Activated naive CD4-positive, alpha-beta T cell treated with anti-CD3 and anti-CD28 coated beads for 36 hours (primary cell): ENCODE measurements around the gene UBE2H. TPM values are rescaled to one million over a fixed set of nuclear protein-coding genes. Genes with fewer than 3 reads are reported as not detected.
"Not testable (repeated sequence)": the region's sequence is repeated elsewhere in the genome, so short reads cannot be mapped to it uniquely, and the experiment has no call there.

Experiments
- CTCF ChIA-PET: fragments of 350-600 bp; sonication (Branson Sonifier 250); formaldehyde crosslinking; loops from one replicate; lab custom pipeline; 2021; ENCODE audit warnings: antibody characterized with exemption; lab: Charles Lee
- DNase-seq: peaks from one replicate; pipeline ENCODE4 v3.0.0-alpha.2; 2020
- H3K27ac Mint-ChIP-seq: one replicate; pipeline ENCODE4 v1.8.0; 2021; ENCODE audit warnings: mild to moderate bottlenecking, mixed read lengths
- H3K27me3 Mint-ChIP-seq: one replicate; pipeline ENCODE4 v1.8.0; 2021; ENCODE audit warnings: low read depth, mixed read lengths
- H3K36me3 Mint-ChIP-seq: one replicate; pipeline ENCODE4 v1.8.0; 2021; ENCODE audit warnings: low read depth, mixed read lengths
- H3K4me1 Mint-ChIP-seq: one replicate; pipeline ENCODE4 v1.8.0; 2021; ENCODE audit warnings: low read depth, mixed read lengths
- H3K4me3 Mint-ChIP-seq: one replicate; pipeline ENCODE4 v1.8.0; 2021; ENCODE audit warnings: mild to moderate bottlenecking, moderate library complexity, mixed read lengths
- H3K9me3 Mint-ChIP-seq: one replicate; pipeline ENCODE4 v1.8.0; 2021; ENCODE audit warnings: mixed read lengths
- intact Hi-C: fragments of 100-400 bp; cut with micrococcal nuclease; formaldehyde crosslinking; loops from one replicate; pipeline ENCODE4 v1.15.1; 2023
- total RNA-seq, 2 experiments: library from RNA; stranded (reverse); gene quantifications; one replicate each; pipeline ENCODE4 v1.2.3, GENCODE V29; 2021

The UBE2H gene
- total RNA-seq, 2 experiments from 2014 or later: 33.4 to 37.6 TPM

DNA sequence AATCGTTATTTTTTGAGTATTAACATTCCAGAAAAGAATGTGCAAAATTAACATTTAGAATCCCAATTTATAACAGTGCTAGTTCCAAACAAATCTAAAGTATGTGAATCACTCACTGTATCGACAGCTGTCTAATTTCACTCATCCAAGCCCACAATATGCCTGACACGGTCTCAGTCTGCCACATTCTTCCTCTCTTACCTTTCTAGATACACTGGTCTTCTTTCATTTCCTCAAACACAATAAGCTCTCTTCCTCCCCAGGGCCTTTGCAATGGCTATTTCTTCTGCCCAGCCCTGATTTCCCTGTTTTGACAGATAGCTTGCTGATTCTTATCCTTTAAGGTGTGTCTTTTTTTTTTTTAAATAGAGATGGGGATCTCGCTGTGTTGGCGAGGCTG lies 48.8 kb downstream of the UBE2H start:
- peaks cover 8% of the 10 kb centered on the region for H3K36me3 Mint-ChIP-seq
- intact Hi-C loops: no loop called here
- no peak for DNase-seq
- H3K27ac Mint-ChIP-seq: no peak overlapping the region
- no peaks in the 10 kb centered on the region for H3K27me3 Mint-ChIP-seq
- H3K4me1 Mint-ChIP-seq: peaks cover 67% of the 10 kb centered on the region
- H3K9me3 Mint-ChIP-seq: no peaks in the 10 kb centered on the region
- H3K4me3 Mint-ChIP-seq: no peak overlapping the region
- CTCF ChIA-PET: interaction anchor here (0.9 kb wide), 1 partner anchor 16 kb away, joined by 4 read pairs; no protein-coding TSS in a partner anchor

DNA sequence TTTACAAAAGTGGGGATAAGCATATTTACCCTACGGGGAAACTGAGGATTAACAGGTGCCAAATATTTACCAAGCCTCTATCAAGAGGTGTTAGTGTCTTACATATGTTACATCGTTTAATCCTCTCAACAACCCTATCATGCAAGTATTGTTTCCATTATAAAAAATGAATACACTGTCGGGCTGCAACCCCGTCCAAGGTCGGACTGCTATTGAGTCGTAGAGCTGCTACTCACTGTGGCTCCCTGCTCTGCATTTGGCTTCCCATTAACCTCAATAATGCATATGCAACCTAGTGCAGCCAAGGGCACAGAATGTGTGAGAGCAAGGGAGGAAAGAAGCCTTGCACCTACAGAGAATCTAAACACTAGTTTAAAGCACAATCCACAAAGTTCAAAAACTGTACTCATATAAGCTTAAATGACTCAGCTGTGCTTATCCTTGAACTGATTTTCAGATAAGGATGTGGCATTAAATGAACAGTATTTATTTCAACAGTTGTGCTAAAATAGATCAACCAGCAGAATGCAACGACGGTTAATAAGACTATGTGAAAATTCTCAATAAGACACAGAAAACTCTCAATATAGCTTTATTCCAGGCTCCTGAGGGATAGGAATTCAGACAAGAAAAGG lies 49.9 kb downstream of the UBE2H start:
- intact Hi-C loops: no loop called here
- Mint-ChIP-seq H3K27ac (no peak overlapping the region), H3K4me1 (peaks cover 66% of the 10 kb centered on the region), H3K9me3 (no peaks in the 10 kb centered on the region), H3K36me3 (peaks cover 8% of the 10 kb centered on the region), H3K27me3 (no peaks in the 10 kb centered on the region), H3K4me3 (no peak overlapping the region)
- no peak for DNase-seq
- CTCF ChIA-PET: interaction anchor here (0.6 to 0.9 kb wide), 3 partner anchors 13 to 30 kb away, joined by 3 to 4 read pairs (median 3); no protein-coding TSS in a partner anchor

DNA sequence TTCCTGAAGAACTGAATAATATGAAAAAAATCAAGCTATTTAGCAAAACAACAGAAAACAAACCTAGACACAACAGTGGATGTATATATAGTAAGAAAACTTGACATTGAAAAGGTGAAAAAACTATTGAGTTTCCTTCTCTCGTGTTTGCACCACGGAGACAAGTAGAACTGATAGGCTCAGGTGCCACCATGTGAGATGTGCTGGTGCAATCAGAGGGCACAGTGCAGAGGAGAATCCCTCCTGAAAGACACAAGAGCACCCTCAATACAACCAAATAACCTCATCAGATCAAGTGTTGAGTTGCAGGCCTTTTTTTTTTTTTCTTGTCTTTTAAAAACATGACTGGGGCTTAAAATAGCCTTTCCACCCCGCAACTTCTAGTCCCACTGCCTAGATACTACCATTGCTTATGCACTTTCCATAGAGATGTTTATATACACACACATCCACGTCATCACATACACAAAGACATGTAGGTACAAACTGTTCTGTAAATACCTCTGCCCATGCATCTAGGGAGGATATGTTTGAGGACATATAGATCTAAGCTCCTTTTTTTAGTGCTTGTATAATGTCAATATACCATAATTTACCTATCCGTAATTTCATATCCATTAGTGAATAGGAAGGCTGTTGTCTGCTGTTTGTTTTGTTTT lies 54.1 kb downstream of the UBE2H start:
- Mint-ChIP-seq H3K27me3 (no peaks in the 10 kb centered on the region), H3K27ac (no peak overlapping the region), H3K4me3 (no peak overlapping the region), H3K4me1 (peaks cover 31% of the 10 kb centered on the region), H3K9me3 (no peaks in the 10 kb centered on the region), H3K36me3 (no peaks in the 10 kb centered on the region)
- intact Hi-C loops: no loop called here
- CTCF ChIA-PET: interaction anchor here (1.3 kb wide), 1 partner anchor 48 kb away, joined by 3 read pairs; no protein-coding TSS in a partner anchor
- DNase-seq: no peak

DNA sequence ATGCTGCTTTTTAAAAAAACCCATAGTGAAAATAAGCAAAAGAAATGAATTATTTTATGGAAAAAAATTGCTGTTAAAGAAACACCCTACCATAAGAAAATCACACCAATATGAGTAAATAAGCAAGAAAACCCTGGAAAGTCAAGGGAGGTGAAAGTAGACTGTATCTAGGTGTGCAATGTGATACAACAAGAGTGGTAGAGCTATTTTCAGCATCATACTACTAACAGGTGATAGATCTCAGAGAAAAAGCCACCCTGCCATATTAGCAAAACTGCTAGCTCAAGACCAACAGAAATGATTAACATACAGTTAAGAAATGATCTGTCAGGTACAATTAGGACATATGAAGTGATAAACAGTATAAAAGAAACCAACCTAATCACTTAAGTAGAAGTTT lies 54.8 kb downstream of the UBE2H start:
- H3K27me3 Mint-ChIP-seq: no peaks in the 10 kb centered on the region
- intact Hi-C loops: no loop called here
- no peak overlapping the region for H3K4me3 Mint-ChIP-seq
- CTCF ChIA-PET: interaction anchor here (1.3 kb wide), 1 partner anchor 48 kb away, joined by 3 read pairs; no protein-coding TSS in a partner anchor
- no peaks in the 10 kb centered on the region for H3K9me3 Mint-ChIP-seq
- peaks cover 29% of the 10 kb centered on the region for H3K4me1 Mint-ChIP-seq
- no peak for DNase-seq
- H3K36me3 Mint-ChIP-seq: no peaks in the 10 kb centered on the region
- H3K27ac Mint-ChIP-seq: no peak overlapping the region

DNA sequence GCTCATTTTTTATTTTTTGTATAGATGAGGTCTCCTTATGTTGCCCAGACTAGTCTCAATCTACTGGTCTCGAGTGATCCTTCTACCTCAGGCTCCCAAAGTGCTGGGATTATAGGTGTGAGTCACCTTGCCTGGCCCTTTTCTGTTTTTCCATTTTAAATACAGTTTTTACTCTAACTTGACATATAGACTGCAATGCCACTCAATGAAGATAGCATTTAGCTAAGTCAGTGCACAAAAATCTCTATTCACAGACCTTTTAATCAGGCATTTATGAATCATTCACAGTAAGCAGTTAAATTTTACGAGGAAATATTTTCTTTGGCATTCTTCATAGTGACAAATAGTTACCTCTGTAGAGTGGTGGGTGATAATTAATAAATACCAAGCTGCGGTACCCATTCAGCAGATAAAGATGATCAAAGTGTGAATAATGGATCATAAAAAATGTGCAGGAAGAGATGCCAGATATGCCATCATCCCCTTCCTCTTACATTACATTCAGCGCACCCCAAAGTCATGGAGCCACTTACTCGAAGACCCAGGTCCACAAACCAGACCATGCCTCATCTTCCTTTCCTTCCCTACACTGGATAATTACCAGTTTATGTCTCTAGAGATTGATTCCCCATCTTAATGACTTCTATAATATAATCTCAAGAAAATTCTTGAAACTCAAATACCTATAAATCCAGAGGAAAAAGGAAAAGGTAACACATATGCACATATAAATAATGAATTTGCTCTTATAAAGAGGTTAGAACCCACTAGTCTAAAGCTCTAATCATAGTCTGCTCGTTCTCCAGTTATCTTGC lies 56.0 kb downstream of the UBE2H start:
- no peaks in the 10 kb centered on the region for H3K27me3 Mint-ChIP-seq
- no peaks in the 10 kb centered on the region for H3K9me3 Mint-ChIP-seq
- CTCF ChIA-PET: no interaction called here
- no peak overlapping the region for H3K27ac Mint-ChIP-seq
- no peak overlapping the region for H3K4me3 Mint-ChIP-seq
- peaks cover 26% of the 10 kb centered on the region for H3K4me1 Mint-ChIP-seq
- intact Hi-C loops: no loop called here
- DNase-seq: no peak
- no peaks in the 10 kb centered on the region for H3K36me3 Mint-ChIP-seq

DNA sequence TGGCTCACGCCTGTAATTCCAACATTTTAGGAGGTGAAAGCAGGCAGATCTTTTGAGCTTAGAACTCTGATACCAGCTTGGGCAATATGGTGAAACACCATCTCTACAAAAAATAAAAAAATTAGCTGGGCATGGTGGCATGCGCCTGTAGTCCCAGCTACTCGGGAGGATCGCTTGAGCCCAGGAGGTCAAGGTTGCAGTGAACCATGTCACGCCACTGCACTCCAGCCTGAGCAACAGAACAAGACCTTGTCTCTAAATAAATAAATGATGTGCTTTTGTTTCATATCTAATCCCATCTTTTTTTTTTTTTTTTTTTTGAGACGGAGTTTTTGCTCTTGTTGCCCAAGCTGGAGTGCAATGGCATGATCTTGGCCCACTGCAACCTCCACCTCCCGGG lies 58.6 kb downstream of the UBE2H start:
- H3K4me3 Mint-ChIP-seq, H3K9me3 Mint-ChIP-seq, H3K27ac Mint-ChIP-seq, H3K27me3 Mint-ChIP-seq, DNase-seq, H3K36me3 Mint-ChIP-seq: not testable (repeated sequence)
- intact Hi-C loops: loop anchor here (2.0 kb wide), 1 partner anchor 15 kb away; no protein-coding TSS in a partner anchor
- CTCF ChIA-PET: interaction anchor here (0.7 to 1.1 kb wide), 3 partner anchors 11 to 937 kb away, joined by 3 read pairs; no protein-coding TSS in a partner anchor
- peaks cover 15% of the 10 kb centered on the region for H3K4me1 Mint-ChIP-seq

DNA sequence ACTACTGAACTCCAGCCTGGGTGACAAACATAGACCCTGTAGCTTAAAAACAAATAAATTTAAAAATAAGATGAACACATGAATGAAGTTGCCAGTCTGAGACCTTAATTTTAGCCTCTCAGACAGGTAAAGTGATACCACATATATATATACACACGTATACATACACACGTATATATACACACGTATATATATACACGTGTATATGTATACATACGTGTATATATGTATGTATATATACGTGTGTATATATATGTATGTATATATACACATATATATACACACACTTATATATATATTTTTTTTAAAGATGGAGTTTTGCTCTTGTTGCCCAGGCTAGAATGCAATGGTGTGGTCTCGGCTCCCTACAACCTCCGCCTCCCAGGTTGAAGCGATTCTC lies 62.7 kb downstream of the UBE2H start:
- intact Hi-C loops: no loop called here
- H3K27me3 Mint-ChIP-seq: no peaks in the 10 kb centered on the region
- DNase-seq: no peak
- H3K9me3 Mint-ChIP-seq: no peaks in the 10 kb centered on the region
- CTCF ChIA-PET: no interaction called here
- no peak overlapping the region for H3K27ac Mint-ChIP-seq
- H3K4me1 Mint-ChIP-seq: peaks cover 5% of the 10 kb centered on the region
- H3K4me3 Mint-ChIP-seq: no peak overlapping the region
- H3K36me3 Mint-ChIP-seq: no peaks in the 10 kb centered on the region

DNA sequence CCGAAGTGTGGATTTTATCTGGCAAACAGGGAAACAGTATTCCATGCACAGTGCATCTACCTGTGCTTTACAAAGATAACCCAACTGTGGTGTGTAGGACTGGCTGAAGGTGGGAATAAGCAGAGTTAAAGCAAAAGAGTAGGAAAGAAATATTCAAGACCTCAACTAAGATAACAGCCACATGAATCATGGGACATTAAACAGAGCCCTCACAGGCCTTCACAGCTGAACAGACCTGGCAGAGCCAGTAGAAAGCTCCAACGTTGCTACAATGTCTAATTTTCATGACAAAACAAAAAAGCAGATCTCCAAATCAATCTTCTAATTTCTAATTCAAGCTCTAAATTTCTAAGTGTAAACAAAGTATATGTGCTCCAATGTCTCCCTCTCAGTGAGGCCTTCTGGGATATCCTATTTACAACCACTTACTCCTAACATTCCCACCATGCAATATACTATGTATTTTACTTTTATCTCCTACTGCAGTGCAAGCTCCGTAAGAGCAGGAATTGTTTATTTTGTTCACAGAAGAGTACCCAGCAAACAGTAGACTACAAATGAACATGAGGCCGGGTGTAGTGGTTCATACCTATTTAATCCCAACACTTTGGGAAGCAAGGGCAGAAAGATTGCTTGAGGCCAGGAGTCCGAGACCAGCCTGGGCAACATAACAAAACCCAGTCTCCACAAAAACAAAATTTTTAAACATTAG lies 63.5 kb downstream of the UBE2H start:
- H3K36me3 Mint-ChIP-seq: no peaks in the 10 kb centered on the region
- no peak for DNase-seq
- H3K4me3 Mint-ChIP-seq: no peak overlapping the region
- peaks cover 5% of the 10 kb centered on the region for H3K4me1 Mint-ChIP-seq
- CTCF ChIA-PET: no interaction called here
- H3K27me3 Mint-ChIP-seq: no peaks in the 10 kb centered on the region
- intact Hi-C loops: no loop called here
- no peaks in the 10 kb centered on the region for H3K9me3 Mint-ChIP-seq
- no peak overlapping the region for H3K27ac Mint-ChIP-seq

DNA sequence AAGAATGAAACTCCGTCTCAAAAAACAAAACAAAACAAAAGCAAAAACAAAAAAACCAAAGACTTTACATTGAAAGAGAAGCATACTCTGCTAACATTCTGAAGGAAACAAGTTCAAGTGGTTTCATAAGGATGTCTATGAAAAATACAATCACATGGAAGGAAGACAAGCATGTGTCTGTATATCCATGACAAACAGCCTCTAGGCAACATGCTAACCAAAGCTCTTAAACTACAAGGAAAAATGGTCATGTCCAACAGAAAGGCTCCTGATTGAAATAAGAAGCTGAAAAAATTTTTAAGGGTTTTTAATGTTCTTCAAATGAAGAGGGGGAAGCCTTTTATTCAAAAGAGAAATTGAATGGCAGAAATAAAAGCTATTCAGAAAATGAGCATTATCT lies 64.9 kb downstream of the UBE2H start:
- CTCF ChIA-PET: interaction anchor here (0.6 kb wide), 1 partner anchor 185 kb away, joined by 4 read pairs; no protein-coding TSS in a partner anchor
- peaks cover 3% of the 10 kb centered on the region for H3K4me1 Mint-ChIP-seq
- H3K27ac Mint-ChIP-seq: no peak overlapping the region
- intact Hi-C loops: no loop called here
- no peaks in the 10 kb centered on the region for H3K27me3 Mint-ChIP-seq
- no peak overlapping the region for H3K4me3 Mint-ChIP-seq
- H3K36me3 Mint-ChIP-seq: no peaks in the 10 kb centered on the region
- DNase-seq: no peak
- H3K9me3 Mint-ChIP-seq: no peaks in the 10 kb centered on the region

DNA sequence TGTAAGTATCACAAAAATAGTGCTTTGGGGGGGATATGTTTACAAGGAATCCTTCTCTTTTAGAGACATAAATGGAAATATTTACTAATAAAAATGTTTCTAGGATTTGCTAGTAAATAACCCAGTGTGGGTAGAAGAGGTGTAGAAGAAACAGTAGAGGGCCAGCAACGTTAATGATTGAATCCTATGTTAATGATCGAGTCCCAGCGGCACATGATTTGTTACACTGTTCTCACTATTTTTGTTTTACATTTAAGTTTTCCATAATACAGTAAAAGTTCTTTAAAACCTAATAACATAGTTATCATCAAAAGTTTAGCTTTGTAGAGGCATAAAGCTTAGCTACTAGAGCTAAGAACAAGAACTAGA lies 66.0 kb downstream of the UBE2H start:
- no peaks in the 10 kb centered on the region for H3K9me3 Mint-ChIP-seq
- no peak overlapping the region for H3K4me3 Mint-ChIP-seq
- CTCF ChIA-PET: interaction anchor here (0.7 kb wide), 1 partner anchor 47 kb away, joined by 3 read pairs; no protein-coding TSS in a partner anchor
- peaks cover 3% of the 10 kb centered on the region for H3K4me1 Mint-ChIP-seq
- no peaks in the 10 kb centered on the region for H3K36me3 Mint-ChIP-seq
- no peaks in the 10 kb centered on the region for H3K27me3 Mint-ChIP-seq
- H3K27ac Mint-ChIP-seq: no peak overlapping the region
- no peak for DNase-seq
- intact Hi-C loops: no loop called here

DNA sequence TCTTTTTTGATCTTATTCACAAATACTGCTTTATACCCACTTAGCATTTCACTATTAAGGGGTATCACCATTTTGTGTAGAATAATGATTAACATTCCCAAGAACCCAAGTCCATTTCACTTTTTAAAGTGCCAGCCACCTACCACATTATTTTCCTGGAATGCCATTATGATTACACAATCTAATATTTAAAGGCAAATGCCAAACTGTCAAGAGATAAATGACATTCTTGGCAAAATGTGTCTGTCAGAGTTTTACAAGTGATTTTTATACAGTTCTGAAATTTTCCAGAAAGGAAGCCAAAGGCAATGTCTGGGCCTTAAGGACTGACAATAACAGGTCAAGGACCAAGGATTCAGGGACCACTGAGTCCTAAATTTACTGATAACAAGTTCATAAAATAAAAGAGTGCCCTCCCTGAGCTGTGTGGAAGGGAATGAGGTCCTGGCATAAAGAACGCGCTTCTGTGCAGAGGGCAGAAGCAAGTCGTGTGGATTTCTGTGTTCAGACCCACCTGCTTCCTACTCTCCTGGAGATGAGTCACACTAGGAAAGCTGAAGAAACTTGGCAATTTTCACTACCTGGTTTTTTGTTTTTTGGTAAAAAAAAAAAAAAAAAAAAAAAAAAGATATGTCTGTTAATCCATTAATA lies 66.5 kb downstream of the UBE2H start:
- H3K36me3 Mint-ChIP-seq: no peaks in the 10 kb centered on the region
- no peaks in the 10 kb centered on the region for H3K9me3 Mint-ChIP-seq
- H3K27ac Mint-ChIP-seq: no peak overlapping the region
- DNase-seq: no peak
- no peaks in the 10 kb centered on the region for H3K27me3 Mint-ChIP-seq
- CTCF ChIA-PET: no interaction called here
- intact Hi-C loops: no loop called here
- no peak overlapping the region for H3K4me3 Mint-ChIP-seq
- H3K4me1 Mint-ChIP-seq: peaks cover 5% of the 10 kb centered on the region
